Upper lobe of left lung (tissue), 6 donors: ENCODE results near the gene NRM. TPM values are rescaled to one million over a fixed set of nuclear protein-coding genes. Genes with fewer than 3 reads are reported as not detected.

Experiments
- ATAC-seq, 2 donors: fragments of 200-7000 bp; cut with Tn5 transposase; one replicate each; pipeline ENCODE4 v1.9.1; 2022; ENCODE audit warnings: mild to moderate bottlenecking in 2 of 2, moderate library complexity in 2 of 2; ENCODE audit not compliant: low FRiP score in 2 of 2
- DNase-seq, 2 donors: peaks; one replicate each; pipeline ENCODE4 v3.0.0-alpha.2; 2019 to 2020
- H3K27ac ChIP-seq, 4 donors: fragments of 200-600 bp; sonication (generic); one replicate each; pipeline ENCODE4 v1.5.1; 2016 to 2019
- H3K27me3 ChIP-seq, 4 donors: fragments of 200-600 bp; sonication (generic); one replicate each; pipeline ENCODE4 v1.5.1; 2017 to 2019
- H3K36me3 ChIP-seq, 4 donors: fragments of 200-600 bp; sonication (generic); one replicate each; pipeline ENCODE4 v1.5.1; 2016 to 2019
- H3K4me1 ChIP-seq, 4 donors: fragments of 200-600 bp; sonication (generic); one replicate each; pipeline ENCODE4 v1.5.1; 2018 to 2019
- H3K4me3 ChIP-seq, 4 donors: fragments of 200-600 bp; sonication (generic); one replicate each; pipeline ENCODE4 v1.5.1; 2017 to 2019; ENCODE audit warnings: mild to moderate bottlenecking in 2 of 4, moderate library complexity in 1 of 4
- H3K9me3 ChIP-seq, 4 donors: fragments of 200-600 bp; sonication (generic); one replicate each; pipeline ENCODE4 v1.5.1; 2018 to 2019
- EP300 ChIP-seq, 4 donors: sonication (generic); formaldehyde crosslinking; IDR thresholded peaks; one replicate each; pipeline ENCODE4 v1.5.1; 2017; ENCODE audit warnings: antibody characterized with exemption in 4 of 4, control low read depth in 2 of 4
- POLR2A ChIP-seq, 4 donors: fragments of 450-650 bp; IDR thresholded peaks; one replicate each; pipeline ENCODE4 v1.5.1; 2016 to 2017; ENCODE audit warnings: antibody characterized with exemption in 4 of 4, mild to moderate bottlenecking in 2 of 4
- POLR2AphosphoS5 ChIP-seq, 2 donors: sonication (generic); formaldehyde crosslinking; IDR thresholded peaks; one replicate each; pipeline ENCODE4 v1.5.1; 2017; ENCODE audit warnings: antibody characterized with exemption in 2 of 2
- WGBS, 2 donors: methylation state at CpG; one replicate each; pipeline ENCODE4 v1.1.5; 2017 to 2018; 5-methylcytosine and 5-hydroxymethylcytosine counted together
- total RNA-seq, 6 donors: library from RNA; depleted of rRNA in 4 of 6; stranded (reverse); fragments of >200 nt in 4 of 6; gene quantifications; one replicate each; pipeline versions ENCODE4 v1.1.0 to v1.2.1, GENCODE V29; 2016 to 2021
- TF ChIP-seq, protein P1 (sequence below), 6 experiments: fragments of 450-650 bp in 4 of 6; fragments of 200-600 bp in 2 of 6; sonication (generic) in 2 of 6; IDR thresholded peaks; one replicate each; pipeline ENCODE4 v1.5.1; 2016 to 2019; ENCODE audit warnings: antibody characterized with exemption in 6 of 6
- donor health status: DM: no; HTN: no; CAD: no; lungs with moderate emphysema.
- donor health status: DM: no; HTN: yes; CAD: no; lungs with severe emphysema.

Gene NRM
- total RNA-seq, 6 donors from 2014 or later: 3.3 to 13.4 (median 7.2) TPM

DNA sequence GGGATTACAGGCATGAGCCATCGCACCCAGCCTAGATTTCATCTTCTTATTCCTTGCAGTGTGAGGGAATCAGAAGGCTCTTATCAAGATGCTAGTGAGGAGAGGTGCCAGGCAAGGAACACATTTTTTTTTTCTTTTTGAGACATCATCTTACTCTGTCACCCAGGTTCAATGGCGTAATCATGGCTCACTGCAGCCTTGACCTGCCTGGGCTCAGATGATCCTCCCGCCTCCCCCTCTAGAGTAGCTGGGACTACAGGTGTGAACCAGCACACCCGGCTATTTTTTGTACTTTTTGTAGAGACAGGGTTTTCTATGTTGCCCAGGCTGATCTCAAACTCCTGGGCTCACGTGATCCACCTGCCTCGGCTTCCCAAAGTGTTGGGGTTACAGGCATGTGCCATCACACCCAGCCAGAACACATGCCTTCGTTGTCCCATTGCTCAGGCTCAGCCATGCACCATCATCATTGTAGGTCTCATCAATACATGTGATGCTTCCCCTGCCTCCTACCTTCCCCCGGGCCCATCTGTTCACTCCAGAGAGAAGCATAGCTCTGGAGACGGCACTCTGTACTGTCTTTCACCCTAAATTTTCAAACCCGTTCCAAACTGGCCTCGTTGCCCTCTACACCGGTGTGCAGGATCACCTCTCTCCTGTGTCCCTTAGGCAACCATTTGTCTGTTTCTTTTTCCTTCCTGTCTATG lies 41.6 kb upstream of the NRM start:
- peaks cover 27 to 98% (median 71%) of the 10 kb centered on the region in 4 donors for H3K36me3 ChIP-seq
- no peaks in the 10 kb centered on the region for H3K27me3 ChIP-seq
- no peak for DNase-seq
- TF ChIP-seq EP300 (IDR thresholded peaks at IDR 0.05): no peak
- no peak for TF ChIP-seq POLR2A (IDR thresholded peaks at IDR 0.05)
- no peak for TF ChIP-seq POLR2AphosphoS5 (IDR thresholded peaks at IDR 0.05)
- TF ChIP-seq, protein P1, sequence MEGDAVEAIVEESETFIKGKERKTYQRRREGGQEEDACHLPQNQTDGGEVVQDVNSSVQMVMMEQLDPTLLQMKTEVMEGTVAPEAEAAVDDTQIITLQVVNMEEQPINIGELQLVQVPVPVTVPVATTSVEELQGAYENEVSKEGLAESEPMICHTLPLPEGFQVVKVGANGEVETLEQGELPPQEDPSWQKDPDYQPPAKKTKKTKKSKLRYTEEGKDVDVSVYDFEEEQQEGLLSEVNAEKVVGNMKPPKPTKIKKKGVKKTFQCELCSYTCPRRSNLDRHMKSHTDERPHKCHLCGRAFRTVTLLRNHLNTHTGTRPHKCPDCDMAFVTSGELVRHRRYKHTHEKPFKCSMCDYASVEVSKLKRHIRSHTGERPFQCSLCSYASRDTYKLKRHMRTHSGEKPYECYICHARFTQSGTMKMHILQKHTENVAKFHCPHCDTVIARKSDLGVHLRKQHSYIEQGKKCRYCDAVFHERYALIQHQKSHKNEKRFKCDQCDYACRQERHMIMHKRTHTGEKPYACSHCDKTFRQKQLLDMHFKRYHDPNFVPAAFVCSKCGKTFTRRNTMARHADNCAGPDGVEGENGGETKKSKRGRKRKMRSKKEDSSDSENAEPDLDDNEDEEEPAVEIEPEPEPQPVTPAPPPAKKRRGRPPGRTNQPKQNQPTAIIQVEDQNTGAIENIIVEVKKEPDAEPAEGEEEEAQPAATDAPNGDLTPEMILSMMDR (IDR thresholded peaks at IDR 0.05): no peak
- ATAC-seq: no peak
- 90 to 94% methylated on average over 12 of the region's 12 CpGs for WGBS, 2 donors
- H3K4me1 ChIP-seq: peaks cover 20 to 31% (median 22%) of the 10 kb centered on the region in 4 donors
- H3K9me3 ChIP-seq: no peaks in the 10 kb centered on the region
- H3K27ac ChIP-seq: no peak overlapping the region
- no peak overlapping the region for H3K4me3 ChIP-seq

- Histone ChIP-seq H3K27ac (peak overlapping the region in 2 of 4 donors; percentile 35 to 53), H3K4me3 (peak overlapping the region in 1 of 4 donors; percentile 23), H3K27me3 (no peaks in the 10 kb centered on the region), H3K4me1 (peaks cover 9 to 17% (median 10%) of the 10 kb centered on the region in 4 donors), H3K36me3 (peaks cover 27 to 98% (median 73%) of the 10 kb centered on the region in 4 donors), H3K9me3 (no peaks in the 10 kb centered on the region)
- DNase-seq (peak; percentile 88 to 91), ATAC-seq (peak; percentile 79 to 88)
- TF ChIP-seq POLR2A (IDR thresholded peaks at IDR 0.05) (no peak), POLR2AphosphoS5 (IDR thresholded peaks at IDR 0.05) (no peak)
- TF ChIP-seq, protein P1 (IDR thresholded peaks at IDR 0.05): peak; percentile 49 to 86 (median 74)
- WGBS, 2 donors: 36 to 71% methylated on average over 16 to 30 of the region's 30 CpGs
Observed at GRCh38 chr6:30730601-30731435, 40.0 kb upstream of the NRM start.

DNA sequence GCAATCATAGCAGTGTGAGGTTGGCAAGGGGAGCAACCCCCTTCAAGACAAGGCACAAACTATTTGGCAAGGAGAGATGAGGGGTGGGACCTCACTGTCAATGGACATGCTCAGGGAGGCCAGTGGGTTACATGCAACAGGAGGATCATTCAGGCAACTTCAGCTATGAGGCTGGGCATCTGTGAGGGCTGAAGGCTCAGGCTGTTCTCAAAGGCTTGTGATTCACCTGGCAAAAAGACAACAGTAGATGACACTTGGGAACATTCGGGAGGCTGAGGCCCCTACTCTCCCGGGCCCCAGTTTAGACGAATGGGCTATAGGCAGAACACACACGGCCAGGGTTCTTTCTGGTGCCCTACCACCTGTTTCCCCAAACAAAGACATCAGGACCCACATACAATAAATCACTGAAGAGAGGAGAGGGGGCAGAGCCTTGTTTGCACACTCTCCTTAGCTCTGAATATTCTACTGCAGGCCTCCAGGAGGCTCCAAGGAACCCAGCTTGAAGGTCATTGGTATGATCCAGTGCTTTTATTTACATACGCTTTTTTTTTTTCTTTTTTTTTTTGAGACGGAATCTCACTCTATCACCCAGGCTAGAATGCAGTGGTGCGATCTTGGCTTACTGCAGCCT lies 37.3 kb upstream of the NRM start:
- no peak for ATAC-seq
- WGBS, 2 donors: 70 to 72% methylated on average over 6 to 7 of the region's 7 CpGs
- H3K4me3 ChIP-seq: no peak overlapping the region
- peaks cover 42 to 98% (median 80%) of the 10 kb centered on the region in 4 donors for H3K36me3 ChIP-seq
- DNase-seq: no peak
- no peak for TF ChIP-seq EP300 (IDR thresholded peaks at IDR 0.05)
- TF ChIP-seq, protein P1 (IDR thresholded peaks at IDR 0.05): no peak
- no peak for TF ChIP-seq POLR2A (IDR thresholded peaks at IDR 0.05)
- TF ChIP-seq POLR2AphosphoS5 (IDR thresholded peaks at IDR 0.05): no peak
- H3K9me3 ChIP-seq: no peaks in the 10 kb centered on the region
- H3K27me3 ChIP-seq: no peaks in the 10 kb centered on the region
- peaks cover 10 to 42% (median 26%) of the 10 kb centered on the region in 4 donors for H3K4me1 ChIP-seq
- peak overlapping the region in 2 of 4 donors; percentile 11 to 22 for H3K27ac ChIP-seq

DNA sequence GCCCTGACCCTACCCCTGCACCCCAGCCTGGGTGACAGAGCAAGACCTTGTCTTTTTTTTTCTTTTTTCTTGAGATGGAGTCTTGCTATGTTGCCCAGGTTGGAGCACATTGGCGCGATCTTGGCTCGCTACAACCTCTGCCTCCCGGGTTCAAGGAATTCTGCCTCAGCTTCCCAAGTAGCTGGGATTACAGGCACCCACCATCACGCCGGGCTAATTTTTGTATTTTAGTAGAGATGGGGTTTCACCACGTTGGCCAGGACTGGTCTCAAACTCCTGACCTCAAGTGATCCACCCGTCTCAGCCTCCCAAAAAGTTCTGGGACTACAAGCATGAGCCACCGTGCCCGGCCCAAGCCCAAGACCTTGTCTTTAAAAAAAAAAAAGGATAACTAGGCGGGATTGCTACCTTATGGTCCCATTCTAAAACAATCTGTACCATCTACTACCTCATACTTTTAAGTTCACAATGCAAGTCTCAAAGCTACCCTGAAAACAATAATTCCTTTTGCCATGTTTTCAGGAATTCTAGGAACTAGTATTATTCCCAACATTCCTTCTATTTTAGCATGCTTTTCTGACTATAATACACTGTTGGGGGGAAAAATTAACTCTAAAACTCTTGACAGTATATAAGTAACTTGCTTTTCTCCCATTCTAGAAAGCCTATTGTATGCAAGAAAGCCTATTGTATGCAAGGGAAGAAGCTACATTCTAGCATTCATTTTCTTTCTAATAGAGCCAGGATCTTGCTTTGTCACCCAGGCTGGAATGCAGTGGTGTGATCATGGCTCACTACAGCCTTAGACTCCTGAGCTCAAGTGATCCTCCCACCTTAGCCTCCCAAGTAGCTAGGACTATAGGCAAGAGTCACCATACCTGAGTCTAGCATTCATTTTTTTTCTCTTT lies 36.0 kb upstream of the NRM start:
- Histone ChIP-seq H3K4me1 (peaks cover 21 to 54% (median 38%) of the 10 kb centered on the region in 4 donors), H3K27me3 (no peaks in the 10 kb centered on the region), H3K9me3 (no peaks in the 10 kb centered on the region), H3K27ac (peak overlapping the region in 1 of 4 donors; percentile 32), H3K4me3 (no peak overlapping the region), H3K36me3 (peaks cover 40 to 94% (median 73%) of the 10 kb centered on the region in 4 donors)
- TF ChIP-seq EP300 (IDR thresholded peaks at IDR 0.05) (no peak), POLR2A (IDR thresholded peaks at IDR 0.05) (no peak)
- TF ChIP-seq, protein P1 (IDR thresholded peaks at IDR 0.05): no peak
- ATAC-seq (no peak), DNase-seq (no peak)
- 87 to 91% methylated on average over 11 of the region's 11 CpGs for WGBS, 2 donors
